Breast epithelium (tissue), 4 donors: ENCODE measurements around the gene DMRT3. TPM values are rescaled to one million over a fixed set of nuclear protein-coding genes. Genes with fewer than 3 reads are reported as not detected.

Experiments used
- DNase-seq, 2 donors: peaks; one replicate each; pipeline ENCODE4 v3.0.0-alpha.2; 2019; ENCODE audit warnings: low spot score in 2 of 2
- H3K27ac ChIP-seq, 2 donors: fragments of 200-600 bp; sonication (generic) in 1 of 2; one replicate each; pipeline ENCODE4 v1.5.1; 2016 to 2019; ENCODE audit warnings: mild to moderate bottlenecking in 1 of 2
- H3K27me3 ChIP-seq, 2 donors: fragments of 200-600 bp; sonication (generic) in 1 of 2; one replicate each; pipeline versions ENCODE4 v1.5.1 to v1.6.0; 2017 to 2019; ENCODE audit warnings: control low read depth in 1 of 2, mild to moderate bottlenecking in 1 of 2
- H3K36me3 ChIP-seq: fragments of 200-600 bp; one replicate; pipeline ENCODE4 v1.5.1; 2019
- H3K4me1 ChIP-seq, 2 donors: fragments of 200-600 bp; sonication (generic); one replicate each; pipeline ENCODE4 v1.5.1; 2016 to 2019; ENCODE audit warnings: control low read depth in 1 of 2
- H3K4me3 ChIP-seq, 3 donors: fragments of 200-600 bp; sonication (generic); 1 replicate in 2 of 3; 2 replicates in 1 of 3; pipeline ENCODE4 v1.5.1; 2016 to 2019; ENCODE audit warnings: mild to moderate bottlenecking in 3 of 3, moderate library complexity in 2 of 3
- H3K9me3 ChIP-seq, 2 donors: fragments of 200-600 bp; sonication (generic) in 1 of 2; one replicate each; pipeline ENCODE4 v1.5.1; 2016 to 2019; ENCODE audit warnings: control low read depth in 1 of 2
- CTCF ChIP-seq, 3 donors: fragments of 450-650 bp; IDR thresholded peaks; one replicate each; pipeline ENCODE4 v1.5.1; 2016 to 2017; ENCODE audit warnings: antibody characterized with exemption in 3 of 3, mild to moderate bottlenecking in 3 of 3, moderate library complexity in 3 of 3
- POLR2A ChIP-seq: fragments of 450-650 bp; IDR thresholded peaks from one replicate; pipeline ENCODE4 v1.6.1; 2016; ENCODE audit warnings: antibody characterized with exemption, mild to moderate bottlenecking, moderate library complexity
- POLR2AphosphoS5 ChIP-seq, 3 donors: sonication (generic); formaldehyde crosslinking; IDR thresholded peaks; one replicate each; pipeline ENCODE4 v1.6.1; 2017; ENCODE audit warnings: antibody characterized with exemption in 3 of 3
- intact Hi-C: fragments of 100-400 bp; cut with DNase I; formaldehyde crosslinking; loops from one replicate; pipeline ENCODE4 v1.15.1; 2023; ENCODE audit warnings: low total_unique reads
- total RNA-seq, 3 donors: library from RNA; depleted of rRNA; stranded (reverse); fragments of >200 nt; gene quantifications; one replicate each; pipeline ENCODE4 v1.1.0, GENCODE V29; 2016

The DMRT3 gene
- total RNA-seq, 3 donors from 2014 or later: 0.29 to 1.8 (median 0.33) TPM

GRCh38 chr9:977838-978830 is 1.7 kb downstream of the DMRT3 start:
- intact Hi-C loops: no loop called here
- peak overlapping the region in 2 of 3 donors; percentile 55 to 63 for H3K4me3 ChIP-seq
- H3K27me3 ChIP-seq: peaks cover 5 to 96% of the 10 kb centered on the region in 2 donors
- no peak overlapping the region for H3K27ac ChIP-seq
- H3K4me1 ChIP-seq: peaks cover 0 to 10% of the 10 kb centered on the region in 2 donors
- TF ChIP-seq POLR2AphosphoS5 (IDR thresholded peaks at IDR 0.05) (no peak), POLR2A (no peak), CTCF (IDR thresholded peaks at IDR 0.05) (no peak)
- no peaks in the 10 kb centered on the region for H3K36me3 ChIP-seq
- no peaks in the 10 kb centered on the region for H3K9me3 ChIP-seq
- no peak for DNase-seq

GRCh38 chr9:979983-980382 is 3.5 kb downstream of the DMRT3 start:
- Histone ChIP-seq H3K36me3 (no peaks in the 10 kb centered on the region), H3K4me3 (no peak overlapping the region), H3K27ac (no peak overlapping the region), H3K4me1 (peaks cover 0 to 10% of the 10 kb centered on the region in 2 donors), H3K9me3 (no peaks in the 10 kb centered on the region), H3K27me3 (peaks cover 5 to 89% of the 10 kb centered on the region in 2 donors)
- DNase-seq: no peak
- TF ChIP-seq POLR2AphosphoS5 (IDR thresholded peaks at IDR 0.05) (no peak), CTCF (IDR thresholded peaks at IDR 0.05) (no peak), POLR2A (no peak)
- intact Hi-C loops: no loop called here

GRCh38 chr9:980640-981039 is 4.2 kb downstream of the DMRT3 start:
- Histone ChIP-seq H3K9me3 (no peaks in the 10 kb centered on the region), H3K4me3 (no peak overlapping the region), H3K27me3 (peaks cover 5 to 89% of the 10 kb centered on the region in 2 donors), H3K4me1 (peaks cover 0 to 10% of the 10 kb centered on the region in 2 donors), H3K27ac (no peak overlapping the region), H3K36me3 (no peaks in the 10 kb centered on the region)
- intact Hi-C loops: no loop called here
- DNase-seq: no peak
- TF ChIP-seq POLR2AphosphoS5 (IDR thresholded peaks at IDR 0.05) (no peak), POLR2A (no peak), CTCF (IDR thresholded peaks at IDR 0.05) (no peak)

- Histone ChIP-seq H3K27ac (peak overlapping the region in 1 of 2 donors; percentile 63), H3K36me3 (no peaks in the 10 kb centered on the region), H3K27me3 (peaks cover 5 to 81% of the 10 kb centered on the region in 2 donors), H3K4me3 (no peak overlapping the region), H3K4me1 (peaks cover 0 to 5% of the 10 kb centered on the region in 2 donors), H3K9me3 (no peaks in the 10 kb centered on the region)
- intact Hi-C loops: no loop called here
- no peak for TF ChIP-seq CTCF (IDR thresholded peaks at IDR 0.05)
- no peak for TF ChIP-seq POLR2AphosphoS5 (IDR thresholded peaks at IDR 0.05)
- no peak for TF ChIP-seq POLR2A
- no peak for DNase-seq
Observed at GRCh38 chr9:981491-981898, 5.0 kb downstream of the DMRT3 start.
